ENCODE measurements around the gene WDR19. TPM values are rescaled to one million over a fixed set of nuclear protein-coding genes. Genes with fewer than 3 reads are reported as not detected.

WDR19 gene
- total RNA-seq, 1 experiment from 2014 or later, result 23.3 TPM

DNA sequence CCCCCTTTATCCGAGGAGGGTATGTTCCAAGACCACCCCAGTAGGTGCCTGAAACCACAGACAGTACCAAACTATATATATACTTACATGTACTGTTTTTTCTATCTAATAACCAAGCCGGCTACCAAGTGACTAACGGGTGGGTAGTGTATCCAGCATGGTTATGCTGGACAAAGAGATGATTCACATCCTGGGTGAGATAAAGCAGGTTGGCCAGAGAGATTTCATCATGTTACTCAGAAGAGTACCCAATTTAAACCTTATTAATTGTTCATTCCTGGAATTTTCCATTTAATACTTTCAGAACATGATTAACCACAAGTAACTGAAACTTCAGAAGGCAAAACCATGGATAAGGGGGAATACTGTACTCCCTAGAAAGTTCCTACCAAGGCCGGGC, 137.3 kb downstream of the WDR19 start:
- Histone ChIP-seq H3K23ac (ENCODE audit: insufficient read length, low read depth, low read length) (no peak overlapping the region), H3K23me2 (ENCODE audit: insufficient read length, low read depth, low read length, poor library complexity, severe bottlenecking) (no peaks in the 10 kb centered on the region), H4K5ac (ENCODE audit: insufficient read length, low read depth, low read length) (no peak overlapping the region), H3T11ph (ENCODE audit: low read length) (no peak overlapping the region), H3K4me1 (ENCODE audit: insufficient read depth, low read length) (no peaks in the 10 kb centered on the region), H3K79me1 (ENCODE audit: insufficient read depth, low read depth, low read length, poor library complexity, severe bottlenecking) (no peaks in the 10 kb centered on the region), H4K20me1 (ENCODE audit: control insufficient read depth, insufficient read depth, insufficient read length) (no peaks in the 10 kb centered on the region), H2BK15ac (ENCODE audit: low read depth, low read length) (no peak overlapping the region), H2BK120ac (ENCODE audit: low read depth, low read length, poor library complexity, severe bottlenecking) (no peak overlapping the region), H2BK5ac (ENCODE audit: insufficient read length, low read length) (no peak overlapping the region), H4K8ac (replicated peaks; ENCODE audit: insufficient read length, low read depth, low read length) (no peak overlapping the region), H3K9ac (ENCODE audit: extremely low read depth, insufficient read length, low read length) (no peak overlapping the region), H2BK12ac (ENCODE audit: insufficient read length, low read depth, low read length) (no peak overlapping the region), H3K18ac (ENCODE audit: insufficient read length, low read depth, low read length) (no peak overlapping the region), H3K27me3 (ENCODE audit: insufficient read depth, low read length) (no peaks in the 10 kb centered on the region), H2AFZ (ENCODE audit: low read length) (no peak overlapping the region), H4K91ac (ENCODE audit: insufficient read length, low read depth, low read length) (no peak overlapping the region), H2AK5ac (ENCODE audit: insufficient read length, low read length) (no peak overlapping the region), H3K56ac (ENCODE audit: insufficient read length, low read depth, low read length) (no peak overlapping the region), H3K27ac (ENCODE audit: insufficient read length, low read depth, low read length) (no peak overlapping the region), H3K14ac (ENCODE audit: insufficient read depth, low read length) (no peak overlapping the region), H3K79me2 (ENCODE audit: insufficient read depth, low read length) (0 out of 2 replicates have a peak, but pooled peaks cover 2% of the 10 kb centered on the region), H3K4ac (ENCODE audit: low read depth, low read length) (no peak overlapping the region), H3K4me2 (ENCODE audit: insufficient read depth, insufficient read length, low read length) (no peak overlapping the region), H2BK20ac (ENCODE audit: low read depth, low read length, poor library complexity, severe bottlenecking) (no peak overlapping the region), H3K9me3 (ENCODE audit: control insufficient read depth, low read depth, low read length) (no peaks in the 10 kb centered on the region)
- no peaks in the 10 kb centered on the region for H3K4me1 Mint-ChIP-seq
- no CpG with 5 or more reads among the region's 4 CpGs for WGBS (ENCODE audit: extremely low coverage, insufficient read length, low lambda C conversion rate)
- DNase-seq, result no peak
- H3K36me3 Mint-ChIP-seq (ENCODE audit: insufficient read depth in 1 of 3, low read depth in 3 of 3), result peaks cover 6 to 30% (median 20%) of the 10 kb centered on the region in 3 experiments; a peak in 6 of 7 replicates
- no peak overlapping the region for H3K27ac Mint-ChIP-seq
- no peaks in the 10 kb centered on the region for H3K27me3 Mint-ChIP-seq (ENCODE audit: low read depth)
- no peaks in the 10 kb centered on the region for H3K9me3 Mint-ChIP-seq
- TF ChIP-seq, protein P1, sequence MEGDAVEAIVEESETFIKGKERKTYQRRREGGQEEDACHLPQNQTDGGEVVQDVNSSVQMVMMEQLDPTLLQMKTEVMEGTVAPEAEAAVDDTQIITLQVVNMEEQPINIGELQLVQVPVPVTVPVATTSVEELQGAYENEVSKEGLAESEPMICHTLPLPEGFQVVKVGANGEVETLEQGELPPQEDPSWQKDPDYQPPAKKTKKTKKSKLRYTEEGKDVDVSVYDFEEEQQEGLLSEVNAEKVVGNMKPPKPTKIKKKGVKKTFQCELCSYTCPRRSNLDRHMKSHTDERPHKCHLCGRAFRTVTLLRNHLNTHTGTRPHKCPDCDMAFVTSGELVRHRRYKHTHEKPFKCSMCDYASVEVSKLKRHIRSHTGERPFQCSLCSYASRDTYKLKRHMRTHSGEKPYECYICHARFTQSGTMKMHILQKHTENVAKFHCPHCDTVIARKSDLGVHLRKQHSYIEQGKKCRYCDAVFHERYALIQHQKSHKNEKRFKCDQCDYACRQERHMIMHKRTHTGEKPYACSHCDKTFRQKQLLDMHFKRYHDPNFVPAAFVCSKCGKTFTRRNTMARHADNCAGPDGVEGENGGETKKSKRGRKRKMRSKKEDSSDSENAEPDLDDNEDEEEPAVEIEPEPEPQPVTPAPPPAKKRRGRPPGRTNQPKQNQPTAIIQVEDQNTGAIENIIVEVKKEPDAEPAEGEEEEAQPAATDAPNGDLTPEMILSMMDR (conservative IDR thresholded peaks at IDR 0.05), result no peak
- H3K4me3 Mint-ChIP-seq, result no peak overlapping the region
